GM19438 (cell line): ENCODE results near the gene RAMP3.

Experiments used
- ATAC-seq: cut with Tn5 transposase; IDR thresholded peaks from one replicate; pipeline ENCODE4 v1.9.1; 2021; ENCODE audit warnings: low read depth; ENCODE audit not compliant: unreplicated experiment

Gene RAMP3

DNA sequence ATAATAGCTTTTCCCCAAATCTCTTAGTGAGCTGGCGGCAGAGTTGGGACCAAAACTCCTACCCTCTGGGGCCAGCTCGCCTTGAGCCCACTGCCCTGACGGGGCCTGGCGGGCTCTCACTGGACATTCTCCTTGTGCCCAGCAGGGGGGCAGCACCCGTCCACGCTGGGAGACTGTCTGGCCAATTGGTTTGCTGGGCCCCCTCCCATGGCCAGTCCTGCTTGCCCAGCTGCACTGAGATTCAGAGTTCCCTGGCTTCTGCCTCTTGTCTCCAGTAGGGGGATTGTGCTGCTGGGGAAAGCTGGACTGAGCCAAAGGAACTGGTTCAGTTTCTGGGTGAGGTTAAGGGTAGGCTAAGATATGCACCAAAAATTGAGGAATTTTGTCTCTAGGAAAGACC is 59.8 kb downstream of the RAMP3 start:
- ATAC-seq = no peak

DNA sequence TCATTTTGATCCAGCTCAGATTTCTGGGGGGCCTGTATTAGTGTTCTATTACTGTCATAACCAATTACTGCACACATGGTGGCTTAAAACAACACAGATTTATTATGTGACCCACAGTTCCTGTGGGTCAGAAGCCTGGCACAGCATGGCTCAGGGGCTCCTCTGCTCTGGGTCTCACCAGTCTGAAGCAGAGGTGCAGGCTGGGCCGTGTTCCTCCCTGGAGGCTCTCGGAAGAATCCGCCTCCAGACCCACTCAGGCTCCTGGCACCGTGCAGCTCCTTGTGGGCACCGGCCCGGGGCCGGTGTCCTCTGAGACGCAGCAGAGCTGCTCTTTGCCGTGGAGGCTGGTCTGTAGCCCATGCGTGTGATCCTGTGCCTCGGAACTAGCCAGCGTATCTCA is 61.5 kb downstream of the RAMP3 start:
- ATAC-seq = no peak

DNA sequence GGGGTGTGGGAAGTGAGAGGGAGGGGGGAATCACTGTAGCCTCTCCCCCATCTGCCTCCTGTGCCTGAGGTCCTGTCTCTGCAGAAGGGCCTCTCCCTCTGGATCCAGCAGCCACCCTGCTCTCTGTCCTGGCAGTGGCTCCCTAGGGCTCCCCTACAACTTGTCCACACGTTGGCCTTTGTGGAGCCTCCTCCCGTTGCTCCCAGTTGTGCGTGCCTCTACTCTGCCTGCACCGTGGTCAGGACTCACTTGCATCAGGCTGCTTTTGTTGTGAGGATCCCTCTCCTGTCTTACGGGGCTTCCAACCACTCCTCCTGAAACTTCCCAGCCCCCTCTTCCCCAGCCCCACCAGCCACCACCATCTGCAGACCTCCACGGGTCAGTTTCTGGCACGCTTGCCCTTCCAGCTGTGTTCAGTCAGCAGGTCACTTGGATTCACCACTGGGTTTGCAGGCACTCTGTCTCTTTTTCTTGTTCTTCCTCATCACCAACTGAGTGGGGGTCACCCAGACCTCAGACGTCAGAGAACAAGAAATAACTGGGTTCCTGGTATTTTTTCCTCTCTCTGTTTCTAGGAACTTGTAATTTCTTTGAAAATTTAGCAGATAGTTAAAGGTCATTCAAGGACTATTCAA is 62.3 kb downstream of the RAMP3 start:
- ATAC-seq = no peak

DNA sequence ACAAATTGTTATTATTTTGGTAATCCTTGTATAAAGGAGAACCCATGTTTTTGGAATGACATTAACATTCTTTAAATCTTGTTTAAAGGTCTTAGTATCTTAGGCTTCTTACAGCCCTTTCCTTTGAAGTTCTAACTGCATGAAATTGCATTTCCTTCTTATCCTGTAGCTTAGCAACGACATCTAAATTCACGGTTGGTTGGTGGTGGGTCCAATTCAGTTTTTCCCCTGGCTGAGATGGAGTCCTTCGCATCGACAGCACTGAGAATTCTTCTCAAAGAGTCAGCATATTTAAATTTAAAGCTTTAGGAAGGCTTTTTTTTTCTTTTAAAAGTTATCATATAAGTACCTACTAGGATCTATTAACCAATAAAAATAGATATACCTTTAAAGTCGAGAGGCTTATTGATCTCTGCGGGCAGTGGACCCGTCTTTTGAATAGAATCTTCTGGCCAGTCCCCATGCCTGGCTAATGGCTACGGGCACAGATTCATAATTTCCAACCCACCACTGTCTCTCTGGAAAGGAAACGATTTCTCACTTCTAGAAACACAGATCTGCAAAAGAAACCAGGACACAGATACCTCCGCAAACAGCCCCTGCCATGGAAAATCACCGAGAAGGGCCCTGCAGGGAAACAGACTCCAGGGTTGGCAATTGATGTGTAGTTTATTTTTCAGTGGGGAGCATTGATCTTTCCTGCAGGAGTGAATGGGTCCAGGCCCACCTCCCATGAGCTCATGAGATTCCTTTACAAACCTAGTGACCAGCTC is 63.4 kb downstream of the RAMP3 start:
- no peak for ATAC-seq

DNA sequence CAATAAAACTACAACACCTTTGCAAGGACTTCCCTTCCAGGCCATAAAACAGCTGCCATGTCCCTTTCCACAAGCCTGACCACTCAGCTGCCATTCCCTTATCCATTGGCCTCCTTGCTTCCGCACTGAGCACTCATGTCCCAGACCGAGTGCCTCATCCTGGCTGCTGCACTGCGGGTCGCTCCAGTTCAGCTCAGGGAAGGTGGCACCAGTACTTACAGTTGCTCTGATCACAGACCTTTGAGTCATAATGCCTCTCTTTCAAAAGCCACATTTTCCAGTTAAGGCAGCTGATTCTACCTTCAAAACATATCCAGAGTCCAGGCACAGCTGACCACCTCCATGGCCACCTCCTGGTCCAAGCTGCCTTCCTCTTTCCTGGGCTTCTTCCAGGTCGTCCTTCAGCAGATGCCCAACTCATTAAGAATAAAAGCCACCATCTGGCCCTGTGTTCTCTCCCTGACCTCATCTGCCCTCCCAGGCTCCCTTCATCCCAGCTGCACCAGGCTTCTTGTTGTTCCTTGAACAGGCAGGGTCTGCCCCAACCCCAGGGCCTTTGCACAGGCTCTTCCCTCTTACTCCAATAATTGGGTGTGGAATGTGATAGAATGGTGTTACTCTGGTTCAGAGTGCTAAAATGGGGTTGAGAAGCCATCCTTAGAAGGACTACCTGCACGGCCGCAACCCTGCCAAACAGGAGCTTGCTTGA is 64.5 kb downstream of the RAMP3 start:
- ATAC-seq = no peak

DNA sequence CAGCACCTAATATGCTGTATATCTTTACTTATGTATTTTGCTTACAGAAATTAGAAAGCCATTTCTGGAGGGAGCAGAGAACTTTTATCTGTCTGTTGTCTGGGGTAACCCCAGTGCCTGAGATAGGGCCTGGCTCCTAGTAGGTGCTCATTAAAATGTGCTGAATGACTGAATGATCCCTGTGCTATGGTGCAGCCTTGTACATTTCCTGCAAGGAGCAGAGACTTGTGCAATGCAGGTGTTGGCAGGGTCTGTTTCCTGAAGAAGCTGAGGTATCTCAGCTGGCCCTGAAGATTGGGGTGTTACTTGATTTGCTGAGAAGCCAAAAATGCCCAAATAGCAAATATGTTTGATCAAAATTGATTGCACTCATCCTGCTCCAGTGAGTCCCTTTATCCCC is 65.5 kb downstream of the RAMP3 start:
- ATAC-seq = no peak

DNA sequence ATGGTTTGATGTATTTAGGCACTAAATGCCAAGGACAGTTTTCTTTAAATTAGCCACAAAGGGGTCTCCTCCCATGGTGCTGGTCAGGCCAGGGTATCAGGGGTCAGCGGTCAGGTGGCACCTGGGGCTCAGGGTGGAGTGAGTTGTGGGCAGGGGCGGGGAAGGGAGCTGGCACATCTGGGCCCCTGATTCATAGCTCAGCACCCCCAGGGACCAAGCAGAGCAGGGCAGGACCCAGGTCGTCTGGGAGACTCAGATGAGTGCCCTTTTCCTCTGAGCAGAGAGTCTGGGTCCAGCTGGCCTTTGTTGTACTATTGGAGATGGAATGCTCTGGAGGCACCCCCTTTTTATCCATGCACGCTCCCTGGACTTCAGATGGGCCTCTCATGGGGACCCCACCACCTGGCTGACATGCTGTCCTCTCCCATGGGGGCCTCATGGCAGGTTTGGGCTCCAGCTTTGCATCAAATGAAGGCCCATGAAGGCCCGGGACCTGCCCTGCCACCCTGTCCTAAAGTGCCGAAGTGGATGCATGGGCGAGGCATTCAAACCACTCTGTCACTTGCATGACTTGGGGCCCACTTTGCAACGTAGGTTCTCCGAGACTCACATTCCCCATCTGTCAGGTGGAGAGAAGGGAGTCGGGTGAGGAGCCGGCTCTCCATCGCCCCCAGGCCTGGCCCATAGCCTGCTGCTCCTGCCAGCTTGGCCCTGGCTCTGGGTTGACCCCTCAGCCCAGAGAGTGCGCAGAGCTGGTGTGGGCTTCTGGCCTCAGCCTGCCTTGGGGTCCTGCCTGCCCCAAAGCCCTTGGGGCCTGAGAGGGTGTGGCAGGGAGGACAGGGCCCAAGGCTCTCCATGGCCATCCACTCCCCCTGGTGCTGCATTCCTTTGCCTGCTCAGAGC is 66.4 kb downstream of the RAMP3 start:
- no peak for ATAC-seq

DNA sequence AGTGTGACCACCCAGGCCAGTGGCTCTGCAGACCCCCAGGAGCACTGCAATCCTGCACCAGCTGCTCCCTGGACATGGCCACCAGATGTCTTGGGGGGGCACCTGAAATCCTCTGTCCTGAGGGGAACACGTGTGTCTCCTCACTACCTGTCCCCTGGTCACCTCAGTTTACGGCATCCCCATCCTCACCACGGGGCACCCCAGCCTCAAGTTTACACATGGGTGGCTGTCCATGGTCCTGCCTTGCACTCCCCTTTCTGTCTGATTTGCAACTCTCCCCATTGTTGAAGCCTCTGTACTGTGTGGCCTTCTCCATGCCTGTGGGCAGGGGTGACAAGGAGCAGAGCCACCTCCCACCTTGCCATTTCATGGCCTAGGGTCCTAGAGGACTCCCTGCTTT is 67.2 kb downstream of the RAMP3 start:
- no peak for ATAC-seq

DNA sequence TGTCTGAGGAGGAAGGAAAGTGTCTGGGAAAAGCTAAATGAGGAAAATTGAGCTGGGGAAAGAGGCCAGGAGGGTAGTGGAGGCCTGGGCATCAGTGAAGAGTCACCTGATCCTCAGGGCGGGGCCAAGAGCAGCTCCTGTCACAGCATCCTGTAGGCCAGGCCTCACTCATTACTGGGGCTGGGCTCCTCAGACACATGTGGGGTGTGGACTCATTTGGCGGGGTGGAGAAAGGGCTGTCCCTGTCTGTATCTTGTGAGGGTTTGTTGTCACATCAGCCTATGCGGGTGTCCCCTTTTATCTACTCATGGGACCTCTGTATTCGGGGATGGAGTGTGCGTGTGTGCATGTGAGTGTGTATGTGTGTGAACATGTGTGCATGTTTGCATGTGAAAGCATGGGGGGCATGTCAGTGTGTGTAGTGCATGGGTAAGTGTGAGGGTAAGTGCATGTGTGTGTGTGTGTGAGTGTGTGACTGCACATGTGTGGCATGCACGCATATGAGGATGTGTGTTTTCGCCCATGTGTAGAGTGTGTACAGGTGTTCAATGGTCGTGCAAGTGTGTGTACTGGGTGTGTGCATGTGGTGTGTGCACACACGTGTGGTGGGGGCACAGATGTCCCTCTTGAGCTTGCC is 67.8 kb downstream of the RAMP3 start:
- no peak for ATAC-seq

DNA sequence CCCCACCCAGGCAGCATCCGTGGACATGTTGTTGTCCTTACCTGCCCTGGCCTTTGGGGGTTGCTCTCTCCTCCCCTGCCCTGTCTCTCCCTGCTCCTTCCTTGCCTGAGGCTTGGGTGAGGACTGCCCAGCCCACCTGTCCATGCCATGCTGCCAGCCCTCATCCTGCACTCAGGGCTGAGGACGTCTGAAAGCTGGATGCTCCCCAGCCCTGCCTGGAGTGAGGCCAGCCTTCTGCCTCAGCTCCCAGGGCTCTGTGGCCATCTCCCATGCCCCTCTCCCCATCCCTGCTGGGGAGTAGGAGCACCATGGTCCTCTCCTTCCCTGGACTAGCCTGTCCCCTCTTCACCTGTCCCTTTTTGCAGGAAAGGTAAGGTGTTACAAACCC is 68.4 kb downstream of the RAMP3 start:
- no peak for ATAC-seq

DNA sequence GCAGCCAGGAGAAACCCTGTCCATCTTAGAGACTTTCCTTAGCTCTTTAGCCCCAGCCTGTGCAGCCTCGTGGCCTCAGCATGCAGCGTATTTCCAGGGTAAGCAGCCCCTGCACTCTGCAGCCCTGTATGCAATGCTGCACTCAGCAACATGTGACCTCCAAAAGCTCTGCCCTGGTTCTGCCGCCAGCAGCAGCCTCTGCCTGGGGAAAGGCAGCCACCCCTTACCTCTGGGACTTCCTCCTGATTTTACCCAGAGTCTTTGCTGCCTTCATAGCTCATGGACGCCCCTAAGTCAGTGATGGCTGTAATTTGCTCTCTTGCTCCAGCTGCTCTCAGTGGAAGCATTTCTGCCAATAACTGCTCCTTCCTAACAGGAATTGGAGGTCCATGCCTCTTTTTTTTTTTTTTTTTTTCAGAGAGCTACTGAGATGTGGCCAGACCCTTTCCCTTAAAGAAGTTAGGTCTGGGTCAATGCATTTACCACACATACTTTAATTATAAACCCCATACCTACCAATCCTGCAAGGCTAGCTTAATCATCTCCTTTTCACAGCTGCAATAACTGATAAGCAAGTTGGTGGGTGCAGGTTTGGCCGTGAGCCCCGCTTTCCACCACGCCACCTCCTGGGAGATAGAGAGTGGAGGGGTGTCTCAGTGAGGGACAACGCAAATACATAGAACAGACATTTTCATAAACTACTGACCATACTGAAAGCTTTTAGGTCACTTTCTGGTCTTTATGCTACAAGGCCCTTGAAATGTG is 71.7 kb downstream of the RAMP3 start:
- ATAC-seq = no peak

DNA sequence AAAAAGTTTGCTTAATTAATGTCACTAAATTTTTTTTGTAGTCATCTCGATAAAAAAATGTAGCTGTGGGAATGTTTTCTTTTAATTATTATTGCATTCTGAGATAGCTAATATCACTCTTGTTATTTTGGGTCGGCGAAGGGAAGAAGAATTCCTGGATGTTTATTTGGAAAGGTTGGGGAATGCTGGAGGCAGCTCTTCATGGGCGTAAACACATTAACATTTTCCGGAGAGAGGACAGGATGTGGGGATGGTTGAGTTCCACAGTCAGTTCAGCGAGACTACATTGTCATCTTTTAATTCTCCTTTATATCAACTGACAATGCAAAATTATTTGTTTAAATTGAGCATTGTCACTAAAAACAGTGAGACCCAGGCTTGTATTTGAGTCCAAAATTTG is 72.5 kb downstream of the RAMP3 start:
- no peak for ATAC-seq

DNA sequence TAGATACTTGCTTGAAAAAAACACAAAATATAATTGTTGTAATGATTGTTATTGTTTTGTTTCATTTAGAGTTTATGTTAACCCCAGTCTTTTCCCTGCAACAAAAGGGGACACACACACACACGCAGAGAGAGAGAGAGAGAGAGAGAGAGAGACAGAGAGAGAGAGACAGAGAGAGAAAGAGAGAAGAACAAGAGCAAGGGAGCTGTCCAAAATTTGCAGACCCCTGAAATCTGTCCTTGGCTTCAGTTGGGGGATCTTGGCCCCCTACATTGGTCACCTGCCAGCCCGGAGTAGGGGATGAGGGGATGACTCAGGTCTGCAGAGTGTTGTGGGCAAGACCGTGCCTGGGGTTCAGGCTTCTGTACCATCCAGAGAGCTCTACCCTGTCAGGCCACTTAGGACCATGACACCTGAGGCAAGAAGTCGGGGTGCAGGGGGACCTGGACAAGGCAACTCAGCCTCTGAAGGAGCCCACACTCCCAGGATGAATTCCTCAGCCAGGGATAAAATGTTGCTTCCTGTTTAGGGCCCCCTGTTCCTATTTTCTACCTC is 73.1 kb downstream of the RAMP3 start:
- ATAC-seq = no peak

DNA sequence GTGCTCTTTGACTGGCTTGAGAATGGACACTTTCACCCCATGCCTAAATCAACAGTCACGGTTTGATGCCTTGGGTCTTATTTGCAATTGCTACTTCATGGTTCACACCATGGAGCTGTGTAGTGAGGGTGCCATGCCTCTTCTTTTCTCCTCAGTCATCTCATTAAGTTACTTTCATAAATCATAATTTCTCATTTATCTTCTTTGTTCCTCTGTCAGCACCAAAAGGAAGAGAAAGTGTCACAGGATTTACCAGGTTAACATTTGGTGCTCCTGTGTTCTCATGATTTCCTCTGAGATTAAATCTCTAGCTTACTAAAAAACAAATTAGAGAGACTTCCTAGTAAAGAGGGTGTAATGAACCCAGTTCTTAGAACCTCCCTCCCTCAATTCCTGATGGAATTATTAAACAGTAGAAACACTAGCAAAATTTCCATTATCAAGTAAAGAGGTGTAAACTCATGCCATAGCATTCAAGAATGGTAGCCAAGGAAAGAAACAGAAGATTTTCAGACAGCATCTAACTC is 75.7 kb downstream of the RAMP3 start:
- ATAC-seq = no peak
